ENCODE measurements around the gene KIAA0232. TPM values are rescaled to one million over a fixed set of nuclear protein-coding genes. Genes with fewer than 3 reads are reported as not detected.

KIAA0232 gene
- total and polyA plus RNA-seq, 7 donors = 8.7 to 79.8 (median 53.3) TPM

DNA sequence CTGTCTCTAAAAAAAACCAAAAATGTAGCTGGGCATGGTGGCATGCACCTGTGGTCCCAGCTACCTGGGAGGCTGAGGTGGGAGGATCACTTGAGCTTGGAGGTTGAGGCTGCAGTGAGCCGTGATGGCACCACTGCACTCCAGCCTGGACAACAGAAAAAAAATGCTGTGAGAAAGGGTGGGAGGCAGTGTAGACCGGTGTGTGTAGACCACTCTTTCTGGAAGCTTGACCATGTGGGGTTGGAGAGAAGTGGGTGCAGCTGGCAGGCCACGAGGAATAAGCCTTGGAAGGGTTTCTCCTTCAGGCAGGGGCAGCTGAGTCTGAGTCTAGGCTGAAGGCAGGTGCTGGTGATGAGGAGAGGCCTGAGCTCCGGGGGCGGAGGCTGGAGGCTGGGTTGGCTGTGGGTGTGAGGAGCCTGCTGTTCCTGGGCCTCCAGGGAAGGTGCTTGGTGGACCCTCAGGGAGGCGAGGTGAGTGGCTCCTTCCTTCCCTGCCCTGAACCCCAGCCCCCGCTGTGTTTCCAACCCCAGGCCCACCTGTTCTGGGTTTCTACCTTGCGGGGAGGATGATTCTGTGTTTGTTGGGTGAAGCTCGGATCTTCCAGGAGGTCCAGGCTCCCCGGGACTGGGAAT is 117.8 kb downstream of the KIAA0232 start:
- TF ChIP-seq, protein P1, sequence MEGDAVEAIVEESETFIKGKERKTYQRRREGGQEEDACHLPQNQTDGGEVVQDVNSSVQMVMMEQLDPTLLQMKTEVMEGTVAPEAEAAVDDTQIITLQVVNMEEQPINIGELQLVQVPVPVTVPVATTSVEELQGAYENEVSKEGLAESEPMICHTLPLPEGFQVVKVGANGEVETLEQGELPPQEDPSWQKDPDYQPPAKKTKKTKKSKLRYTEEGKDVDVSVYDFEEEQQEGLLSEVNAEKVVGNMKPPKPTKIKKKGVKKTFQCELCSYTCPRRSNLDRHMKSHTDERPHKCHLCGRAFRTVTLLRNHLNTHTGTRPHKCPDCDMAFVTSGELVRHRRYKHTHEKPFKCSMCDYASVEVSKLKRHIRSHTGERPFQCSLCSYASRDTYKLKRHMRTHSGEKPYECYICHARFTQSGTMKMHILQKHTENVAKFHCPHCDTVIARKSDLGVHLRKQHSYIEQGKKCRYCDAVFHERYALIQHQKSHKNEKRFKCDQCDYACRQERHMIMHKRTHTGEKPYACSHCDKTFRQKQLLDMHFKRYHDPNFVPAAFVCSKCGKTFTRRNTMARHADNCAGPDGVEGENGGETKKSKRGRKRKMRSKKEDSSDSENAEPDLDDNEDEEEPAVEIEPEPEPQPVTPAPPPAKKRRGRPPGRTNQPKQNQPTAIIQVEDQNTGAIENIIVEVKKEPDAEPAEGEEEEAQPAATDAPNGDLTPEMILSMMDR (IDR thresholded peaks at IDR 0.05) = no peak
- intact Hi-C loops (cut with DNase I) = no loop called here
- 88 to 95% (median 93%) methylated on average over 8 to 10 of the region's 10 CpGs for WGBS, 3 donors
- H3K9me3 ChIP-seq = no peaks in the 10 kb centered on the region
- H3K27me3 ChIP-seq (ENCODE audit: insufficient read depth in 3 of 3, low read length in 2 of 3) = no peaks in the 10 kb centered on the region
- H3K4me1 ChIP-seq = no peaks in the 10 kb centered on the region
- no peaks in the 10 kb centered on the region for H3K36me3 ChIP-seq (ENCODE audit: insufficient read depth in 1 of 2, low read depth in 1 of 2)
- H3K4me3 ChIP-seq = no peak overlapping the region
- no peak overlapping the region for H3K27ac ChIP-seq
- DNase-seq (no peak), ATAC-seq (no peak)

DNA sequence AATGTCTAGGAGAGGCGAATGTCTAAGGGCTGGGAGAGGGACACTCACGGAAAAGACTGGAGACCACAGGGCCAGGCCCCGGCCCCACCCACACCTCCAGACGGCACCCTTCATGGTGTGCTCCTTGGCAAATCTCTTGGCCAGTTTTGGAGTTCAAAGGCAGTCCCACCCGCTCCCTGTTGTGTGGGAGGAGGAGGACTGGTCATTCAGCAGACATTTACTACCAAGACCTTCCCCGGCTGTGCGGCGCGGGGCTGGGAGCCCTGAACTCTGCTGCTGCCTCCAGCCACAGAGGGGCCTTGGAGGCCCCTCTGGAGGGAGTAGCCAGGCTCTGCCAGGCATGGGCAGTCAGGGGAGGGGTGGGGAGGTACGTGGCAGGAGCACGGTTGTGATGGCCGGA is 118.4 kb downstream of the KIAA0232 start:
- no peaks in the 10 kb centered on the region for H3K36me3 ChIP-seq (ENCODE audit: insufficient read depth in 1 of 2, low read depth in 1 of 2)
- DNase-seq (no peak), ATAC-seq (no peak)
- H3K27me3 ChIP-seq (ENCODE audit: insufficient read depth in 3 of 3, low read length in 2 of 3) = no peaks in the 10 kb centered on the region
- no peak overlapping the region for H3K27ac ChIP-seq
- H3K9me3 ChIP-seq = no peaks in the 10 kb centered on the region
- H3K4me1 ChIP-seq = no peaks in the 10 kb centered on the region
- WGBS, 3 donors = 84 to 94% (median 88%) methylated on average over 12 of the region's 12 CpGs
- no peak overlapping the region for H3K4me3 ChIP-seq
- TF ChIP-seq, protein P1 (IDR thresholded peaks at IDR 0.05) = no peak
- intact Hi-C loops (cut with DNase I) = no loop called here

DNA sequence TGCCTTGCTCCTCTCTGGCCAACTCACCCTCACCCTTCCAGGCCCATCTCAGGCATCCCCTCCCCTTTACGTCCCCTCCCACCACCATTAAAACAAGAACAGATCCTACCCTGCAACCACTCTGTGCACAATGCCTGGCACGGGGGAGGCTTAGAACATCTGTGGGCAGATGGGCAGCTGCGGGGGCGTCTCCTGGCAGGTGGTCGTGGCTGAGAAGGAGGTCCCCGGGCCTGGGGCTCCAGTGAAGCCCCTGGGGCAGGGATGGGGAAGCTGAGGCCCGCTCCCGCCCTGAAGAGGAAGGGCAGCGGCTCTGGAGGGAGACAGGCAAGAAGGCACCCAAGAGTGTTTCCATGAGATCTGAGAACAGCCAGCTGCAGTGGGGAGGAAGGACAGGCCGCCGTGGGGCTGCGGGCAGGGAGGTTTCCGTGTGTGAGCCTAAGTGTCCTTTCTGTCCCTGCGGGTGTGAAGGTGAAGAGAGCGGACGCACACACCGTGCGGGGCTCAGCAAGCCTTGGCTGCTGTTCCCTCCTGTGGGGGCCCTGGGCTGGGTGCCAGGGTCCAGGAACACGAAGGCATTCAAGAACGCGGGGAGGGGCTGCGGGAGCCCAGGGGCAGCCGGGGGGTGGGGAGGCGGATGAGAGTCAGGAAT is 119.3 kb downstream of the KIAA0232 start:
- intact Hi-C loops (cut with DNase I) = no loop called here
- TF ChIP-seq, protein P1 (IDR thresholded peaks at IDR 0.05) = no peak
- ATAC-seq = no peak

DNA sequence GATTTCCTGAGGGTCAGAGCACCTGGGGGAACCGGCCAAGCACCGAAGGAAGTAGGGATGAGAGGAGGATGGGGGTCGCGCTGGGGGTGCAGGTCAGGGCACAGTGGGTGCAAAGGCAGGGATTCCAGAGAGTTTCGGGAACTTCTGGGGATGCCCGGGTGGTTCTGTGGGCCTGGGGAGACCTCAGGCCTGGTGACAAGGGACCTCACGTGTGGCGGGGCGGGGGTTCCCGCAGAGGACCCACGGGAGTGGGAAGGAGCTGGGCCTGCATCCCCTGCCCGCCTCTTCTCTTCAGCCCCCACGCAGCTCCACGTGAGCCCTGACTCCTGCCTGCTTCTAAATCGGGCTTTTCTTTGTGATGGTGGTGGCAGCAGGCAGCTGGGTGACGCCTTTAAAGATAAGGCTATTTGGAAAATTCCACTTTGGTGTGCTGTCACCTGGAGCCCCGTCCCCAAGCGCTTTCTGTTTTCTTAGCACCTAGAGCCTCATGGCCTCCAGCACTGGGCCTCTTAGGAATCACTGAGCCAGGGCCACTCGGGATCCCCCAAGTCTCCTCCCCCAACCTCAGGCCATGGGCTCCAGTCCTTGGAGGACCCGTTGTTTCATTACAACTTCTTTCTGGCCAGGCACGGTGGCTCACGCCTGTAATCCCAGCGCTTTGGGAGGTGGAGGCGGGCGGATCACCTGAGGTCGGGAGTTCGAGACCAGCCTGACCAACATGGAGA is 120.0 kb downstream of the KIAA0232 start:
- ATAC-seq (no peak), DNase-seq (no peak)
- TF ChIP-seq, protein P1 (IDR thresholded peaks at IDR 0.05) = no peak
- Histone ChIP-seq H3K27ac (no peak overlapping the region), H3K27me3 (ENCODE audit: insufficient read depth in 3 of 3, low read length in 2 of 3) (no peaks in the 10 kb centered on the region), H3K9me3 (no peaks in the 10 kb centered on the region), H3K4me3 (no peak overlapping the region), H3K36me3 (ENCODE audit: insufficient read depth in 1 of 2, low read depth in 1 of 2) (no peaks in the 10 kb centered on the region), H3K4me1 (no peaks in the 10 kb centered on the region)
- intact Hi-C loops (cut with DNase I) = no loop called here
- WGBS, 3 donors = 80 to 86% (median 83%) methylated on average over 21 to 27 of the region's 27 CpGs

More for the DNA sequence above, 119.3 kb downstream of the KIAA0232 start:
- Histone ChIP-seq H3K4me3 (no peak overlapping the region), H3K36me3 (ENCODE audit: insufficient read depth in 1 of 2, low read depth in 1 of 2) (no peaks in the 10 kb centered on the region), H3K27me3 (ENCODE audit: insufficient read depth in 3 of 3, low read length in 2 of 3) (no peaks in the 10 kb centered on the region), H3K27ac (no peak overlapping the region), H3K9me3 (no peaks in the 10 kb centered on the region), H3K4me1 (no peaks in the 10 kb centered on the region)
- WGBS, 3 donors = 50 to 63% (median 52%) methylated on average over 24 of the region's 24 CpGs
- DNase-seq = no peak

All from psoas muscle (tissue), 8 donors.